Stomach smooth muscle (tissue), 2 donors: ENCODE data around the gene MYOM3.

Source experiments
- H3K27ac ChIP-seq: one replicate; pipeline ENCODE4 v1.7.0; 2013; ENCODE audit warnings: mild to moderate bottlenecking, low read length, inconsistent platforms
- H3K27me3 ChIP-seq, 2 donors: one replicate each; pipeline ENCODE4 v1.7.0; 2013; ENCODE audit warnings: low read length in 2 of 2; ENCODE audit not compliant: insufficient read depth in 2 of 2, control insufficient read depth in 1 of 2
- H3K36me3 ChIP-seq, 2 donors: one replicate each; pipeline ENCODE4 v1.7.0; 2013; ENCODE audit warnings: low read length in 2 of 2; ENCODE audit not compliant: control insufficient read depth in 2 of 2, insufficient read depth in 2 of 2
- H3K4me1 ChIP-seq: one replicate; pipeline ENCODE4 v1.7.0; 2013; ENCODE audit warnings: low read length; ENCODE audit not compliant: control insufficient read depth, insufficient read depth
- H3K4me3 ChIP-seq, 2 donors: one replicate each; pipeline ENCODE4 v1.7.0; 2013; ENCODE audit warnings: low read length in 2 of 2
- H3K9ac ChIP-seq, 2 donors: one replicate each; pipeline ENCODE4 v1.7.0; 2013; ENCODE audit warnings: low read length in 2 of 2, mild to moderate bottlenecking in 1 of 2
- H3K9me3 ChIP-seq, 2 donors: one replicate each; pipeline ENCODE4 v1.7.0; 2013; ENCODE audit warnings: low read length in 2 of 2; ENCODE audit not compliant: control insufficient read depth in 2 of 2
- donor health status: healthy.
- donor health status: Pancreatic carcinoma.

Gene MYOM3

GRCh38 chr1:24111996-24112779 lies at the start of gene MYOM3:
Gene MYOM3 (minus strand): TSS chr1:24112135. CDS start chr1:24108636, 3,499 bp downstream.
- Histone ChIP-seq H3K4me3 (peak within 1 kb of the TSS; percentile 61 to 69), H3K4me1 (peaks cover 8% of the 10 kb centered on the region), H3K27me3 (peaks cover 0 to 3% of the 10 kb centered on the region in 2 donors), H3K27ac (no peak within 1 kb of the TSS), H3K36me3 (no peaks in the 10 kb centered on the region), H3K9me3 (no peaks in the 10 kb centered on the region), H3K9ac (no peak within 1 kb of the TSS)

- H3K27ac ChIP-seq: no peak overlapping the region
Measured at GRCh38 chr1:24161270-24161669, 49.3 kb upstream of the MYOM3 start.

GRCh38 chr1:24159366-24159765 lies 47.4 kb upstream of the MYOM3 start:
- H3K4me3 ChIP-seq: no peak overlapping the region
- no peaks in the 10 kb centered on the region for H3K9me3 ChIP-seq
- no peaks in the 10 kb centered on the region for H3K4me1 ChIP-seq
- H3K27me3 ChIP-seq: peaks cover 3% of the 10 kb centered on the region in 2 donors
- H3K27ac ChIP-seq: no peak overlapping the region
- no peak overlapping the region for H3K9ac ChIP-seq
- H3K36me3 ChIP-seq: no peaks in the 10 kb centered on the region

More at GRCh38 chr1:24161270-24161669, 49.3 kb upstream of the MYOM3 start:
- no peak overlapping the region for H3K9ac ChIP-seq
- H3K27me3 ChIP-seq: no peaks in the 10 kb centered on the region
- H3K4me3 ChIP-seq: no peak overlapping the region
- no peaks in the 10 kb centered on the region for H3K36me3 ChIP-seq
- no peaks in the 10 kb centered on the region for H3K9me3 ChIP-seq
- no peaks in the 10 kb centered on the region for H3K4me1 ChIP-seq

- Histone ChIP-seq H3K9ac (no peak overlapping the region), H3K4me3 (no peak overlapping the region), H3K27me3 (peaks cover 3% of the 10 kb centered on the region in 2 donors)
Measured at GRCh38 chr1:24157918-24158481, 46.1 kb upstream of the MYOM3 start.

GRCh38 chr1:24156542-24157260 lies 44.8 kb upstream of the MYOM3 start:
- H3K36me3 ChIP-seq: no peaks in the 10 kb centered on the region
- no peak overlapping the region for H3K4me3 ChIP-seq
- no peak overlapping the region for H3K9ac ChIP-seq
- peaks cover 3 to 6% of the 10 kb centered on the region in 2 donors for H3K27me3 ChIP-seq
- no peaks in the 10 kb centered on the region for H3K9me3 ChIP-seq
- no peaks in the 10 kb centered on the region for H3K4me1 ChIP-seq
- H3K27ac ChIP-seq: no peak overlapping the region

More at GRCh38 chr1:24157918-24158481, 46.1 kb upstream of the MYOM3 start:
- Histone ChIP-seq H3K4me1 (no peaks in the 10 kb centered on the region), H3K9me3 (no peaks in the 10 kb centered on the region), H3K27ac (no peak overlapping the region), H3K36me3 (no peaks in the 10 kb centered on the region)

- H3K36me3 ChIP-seq: no peaks in the 10 kb centered on the region
- no peaks in the 10 kb centered on the region for H3K9me3 ChIP-seq
- no peak overlapping the region for H3K27ac ChIP-seq
- H3K27me3 ChIP-seq: peaks cover 16 to 19% of the 10 kb centered on the region in 2 donors
- H3K9ac ChIP-seq: peak overlapping the region in 1 of 2 donors; percentile 13
- no peak overlapping the region for H3K4me3 ChIP-seq
- peaks cover 2% of the 10 kb centered on the region for H3K4me1 ChIP-seq
Measured at GRCh38 chr1:24155011-24155782, 43.3 kb upstream of the MYOM3 start.

GRCh38 chr1:24154215-24154614 lies 42.3 kb upstream of the MYOM3 start:
- no peaks in the 10 kb centered on the region for H3K9me3 ChIP-seq
- peaks cover 23 to 27% of the 10 kb centered on the region in 2 donors for H3K27me3 ChIP-seq
- H3K4me1 ChIP-seq: peaks cover 2% of the 10 kb centered on the region
- no peak overlapping the region for H3K27ac ChIP-seq
- H3K4me3 ChIP-seq: no peak overlapping the region
- no peak overlapping the region for H3K9ac ChIP-seq
- no peaks in the 10 kb centered on the region for H3K36me3 ChIP-seq

GRCh38 chr1:24152631-24153494 lies 40.9 kb upstream of the MYOM3 start:
- H3K36me3 ChIP-seq: no peaks in the 10 kb centered on the region
- H3K9me3 ChIP-seq: no peaks in the 10 kb centered on the region
- peaks cover 26 to 27% of the 10 kb centered on the region in 2 donors for H3K27me3 ChIP-seq
- H3K4me3 ChIP-seq: no peak overlapping the region
- H3K9ac ChIP-seq: no peak overlapping the region
- no peak overlapping the region for H3K27ac ChIP-seq
- peaks cover 2% of the 10 kb centered on the region for H3K4me1 ChIP-seq

- Histone ChIP-seq H3K9ac (no peak overlapping the region), H3K9me3 (no peaks in the 10 kb centered on the region), H3K4me1 (peaks cover 2% of the 10 kb centered on the region), H3K36me3 (no peaks in the 10 kb centered on the region), H3K27ac (no peak overlapping the region), H3K4me3 (no peak overlapping the region), H3K27me3 (peaks cover 26 to 27% of the 10 kb centered on the region in 2 donors)
Measured at GRCh38 chr1:24151175-24151533, 39.2 kb upstream of the MYOM3 start.
